22Rv1 (cell line): Measurements from ENCODE around the gene HDAC10.

Source experiments
- H3K27ac ChIP-seq: fragments of 450-650 bp; 2 replicates; pipeline ENCODE4 v1.5.1; 2017
- CTCF ChIP-seq: fragments of 450-650 bp; IDR thresholded peaks from 2 replicates; pipeline ENCODE4 v1.5.1; 2017; ENCODE audit warnings: mild to moderate bottlenecking
- ZFX ChIP-seq: fragments of 450-650 bp; IDR thresholded peaks from 2 replicates; pipeline ENCODE4 v1.6.1; 2017; ENCODE audit warnings: antibody characterized with exemption, borderline replicate concordance

Gene HDAC10

GRCh38 chr22:50244420-50245213 lies 6.4 kb downstream of the HDAC10 start, which contains the start of gene TUBGCP6:
Gene TUBGCP6, minus strand, starts transcription at chr22:50245023. Its CDS starts 564 bp downstream, at chr22:50244459.
- peak within 1 kb of the TSS; percentile 92 for H3K27ac ChIP-seq
- TF ChIP-seq ZFX (no peak), CTCF (peak; percentile 14; the same call in 1 of the 2 replicates)

- H3K27ac ChIP-seq: peak overlapping the region; percentile 92
- no peak for TF ChIP-seq ZFX
Observed at GRCh38 chr22:50243685-50244419, 7.2 kb downstream of the HDAC10 start.

GRCh38 chr22:50242406-50242949 lies 8.6 kb downstream of the HDAC10 start:
- no peak overlapping the region; the same call in 1 of the 2 replicates for H3K27ac ChIP-seq
- TF ChIP-seq CTCF (no peak), ZFX (no peak)

- H3K27ac ChIP-seq: no peak overlapping the region
- no peak for TF ChIP-seq ZFX
- TF ChIP-seq CTCF: no peak
Observed at GRCh38 chr22:50238755-50239154, 12.3 kb downstream of the HDAC10 start.

- TF ChIP-seq CTCF: peak; percentile 43
- no peak for TF ChIP-seq ZFX
Observed at GRCh38 chr22:50236731-50237409, 14.2 kb downstream of the HDAC10 start.

GRCh38 chr22:50233223-50233622 lies 17.8 kb downstream of the HDAC10 start:
- no peak overlapping the region for H3K27ac ChIP-seq
- no peak for TF ChIP-seq CTCF
- no peak for TF ChIP-seq ZFX

More at GRCh38 chr22:50236731-50237409, 14.2 kb downstream of the HDAC10 start:
- no peak overlapping the region for H3K27ac ChIP-seq

- TF ChIP-seq CTCF (no peak), ZFX (no peak)
- no peak overlapping the region for H3K27ac ChIP-seq
Observed at GRCh38 chr22:50232481-50233151, 18.4 kb downstream of the HDAC10 start.
